Measurements from ENCODE around the gene RAP1A. TPM values are rescaled to one million over a fixed set of nuclear protein-coding genes. Genes with fewer than 3 reads are reported as not detected.
"Not testable (repeated sequence)": the region's sequence is repeated elsewhere in the genome, so short reads cannot be mapped to it uniquely, and the experiment has no call there.

The RAP1A gene
- polyA plus RNA-seq, 4 donors, result 62.8 to 87.1 (median 72.1) TPM

DNA sequence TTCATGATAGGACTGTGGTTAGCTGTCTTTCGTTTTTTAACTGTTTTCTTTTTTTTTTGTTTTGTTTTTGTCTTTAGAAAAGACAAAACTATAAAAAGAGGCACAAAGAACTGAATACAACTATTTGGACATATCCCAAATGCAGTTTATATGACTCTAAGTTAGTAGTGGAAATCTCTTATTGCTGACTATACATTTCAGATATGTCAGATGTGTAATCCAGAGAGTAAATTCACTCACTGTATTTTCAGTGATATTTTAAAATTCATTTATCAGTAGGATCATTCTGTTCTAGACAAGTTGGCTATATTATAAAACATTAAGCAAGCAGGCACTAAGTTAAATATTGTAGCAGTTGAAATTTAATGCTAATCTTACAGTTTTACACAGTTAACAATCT, 5.7 kb downstream of the RAP1A start:
- no peak for DNase-seq (ENCODE audit: low read depth in 4 of 4, low spot score in 2 of 4)

DNA sequence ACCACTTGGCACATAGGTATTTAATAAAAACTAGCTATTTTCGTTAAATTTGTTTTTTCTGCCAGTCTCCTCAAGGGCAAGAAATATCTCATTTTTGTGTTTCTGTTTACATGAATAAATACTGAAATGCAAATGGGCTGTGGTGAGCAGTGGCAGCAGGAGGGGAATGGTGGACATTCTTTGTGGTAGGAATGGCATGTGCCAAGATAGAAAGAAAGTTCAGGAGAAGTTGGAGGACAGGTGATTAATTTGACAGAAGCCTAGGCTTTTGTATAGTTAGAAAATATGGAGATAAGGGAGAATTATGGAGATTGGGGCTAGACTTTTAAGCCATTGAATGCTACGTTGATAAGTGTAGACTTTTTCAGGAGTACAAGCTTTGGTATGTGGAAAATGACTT, 8.6 kb downstream of the RAP1A start:
- DNase-seq (ENCODE audit: low read depth in 4 of 4, low spot score in 2 of 4), result no peak

DNA sequence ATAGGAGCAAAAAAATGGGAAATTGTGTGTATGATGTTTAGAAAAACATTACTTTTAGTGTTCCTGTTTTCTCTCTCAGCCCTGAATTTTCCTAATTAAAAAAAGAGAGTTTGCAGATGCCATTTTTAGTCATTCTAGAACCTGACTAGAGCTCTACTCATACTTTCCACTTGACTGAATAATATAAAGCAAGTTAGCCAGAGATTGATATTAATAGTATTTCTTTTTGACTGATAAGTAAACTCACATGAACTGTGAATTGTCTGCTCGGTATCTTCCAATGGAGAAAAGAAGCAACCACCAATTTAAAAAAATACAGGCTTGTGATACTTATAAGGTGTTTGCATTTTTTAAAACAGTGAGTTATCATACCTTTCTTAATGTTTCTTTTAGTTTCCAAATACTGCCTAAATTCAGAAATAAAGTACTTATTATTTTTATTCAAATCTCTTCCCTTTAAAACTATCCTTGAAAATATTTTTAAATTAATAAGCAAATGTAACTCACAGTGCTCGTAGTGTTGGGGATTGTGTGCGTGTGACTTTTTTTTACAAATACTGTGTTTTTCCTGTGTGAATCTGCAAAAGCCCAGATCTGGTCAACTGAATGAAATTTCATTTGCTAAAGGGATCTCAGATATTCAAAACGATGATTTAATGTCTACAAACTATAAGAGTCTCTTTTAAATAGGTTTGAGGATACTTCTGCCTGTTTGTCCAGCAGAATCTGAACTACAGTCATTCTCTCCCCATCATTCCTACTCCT, 9.8 kb downstream of the RAP1A start:
- no peak for DNase-seq (ENCODE audit: low read depth in 4 of 4, low spot score in 2 of 4)

DNA sequence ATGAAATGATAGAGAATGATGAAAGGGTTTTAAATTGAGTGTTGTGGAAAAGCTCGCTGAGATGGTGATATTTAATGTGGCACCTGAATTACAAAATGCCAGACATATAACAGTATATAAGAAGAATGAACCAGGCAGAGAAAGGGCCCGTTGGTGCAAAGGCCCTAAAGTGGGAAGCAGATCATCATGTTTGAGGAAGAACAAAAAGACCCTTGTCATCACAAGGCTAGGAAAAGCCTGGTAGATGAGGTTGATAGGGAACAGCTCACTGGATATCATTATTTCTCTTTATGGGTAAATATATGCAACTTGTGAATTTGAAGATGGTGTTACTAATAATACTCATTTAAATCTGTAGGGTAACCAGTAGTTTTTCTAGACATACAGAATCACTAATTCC, 11.0 kb downstream of the RAP1A start:
- no peak for DNase-seq (ENCODE audit: low read depth in 4 of 4, low spot score in 2 of 4)

DNA sequence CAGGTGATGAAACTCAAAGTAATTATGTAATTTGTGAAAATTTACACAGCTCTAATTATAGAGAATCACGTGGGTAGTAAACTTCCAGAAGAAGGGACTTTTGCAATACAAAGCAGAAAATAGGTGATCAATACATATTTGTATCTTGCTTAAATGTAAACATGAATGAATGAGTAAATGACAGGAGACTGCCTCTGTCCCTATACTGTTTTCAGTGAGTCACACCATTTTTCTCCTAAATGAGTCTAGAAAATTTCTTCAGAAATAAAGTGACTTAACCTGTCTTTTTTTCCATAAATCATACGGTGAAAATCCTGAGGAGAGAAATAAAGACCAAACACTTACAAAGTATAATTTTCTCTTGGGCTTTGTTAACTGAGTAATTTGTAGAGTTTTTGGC, 11.9 kb downstream of the RAP1A start:
- DNase-seq (ENCODE audit: low read depth in 4 of 4, low spot score in 2 of 4), result no peak

DNA sequence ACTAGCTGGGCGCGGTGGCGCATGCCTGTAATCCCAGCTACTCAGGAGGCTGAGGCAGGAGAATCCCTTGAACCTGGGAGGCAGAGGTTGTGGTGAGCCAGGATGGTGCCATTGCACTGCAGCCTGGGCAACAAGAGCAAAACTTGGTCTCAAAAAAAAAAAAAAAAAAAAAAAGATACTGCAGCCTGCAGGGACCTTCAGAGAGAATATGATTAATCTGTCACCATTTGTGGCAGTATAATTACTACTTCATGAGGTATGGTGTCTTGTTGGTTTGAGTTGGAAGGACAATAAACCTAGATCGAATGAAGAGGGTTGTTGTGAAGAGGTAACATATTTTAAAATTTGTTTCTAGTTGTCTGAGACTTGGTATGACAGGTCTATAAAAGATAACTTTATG, 13.2 kb downstream of the RAP1A start:
- DNase-seq (ENCODE audit: low read depth in 4 of 4, low spot score in 2 of 4), result not testable (repeated sequence)

DNA sequence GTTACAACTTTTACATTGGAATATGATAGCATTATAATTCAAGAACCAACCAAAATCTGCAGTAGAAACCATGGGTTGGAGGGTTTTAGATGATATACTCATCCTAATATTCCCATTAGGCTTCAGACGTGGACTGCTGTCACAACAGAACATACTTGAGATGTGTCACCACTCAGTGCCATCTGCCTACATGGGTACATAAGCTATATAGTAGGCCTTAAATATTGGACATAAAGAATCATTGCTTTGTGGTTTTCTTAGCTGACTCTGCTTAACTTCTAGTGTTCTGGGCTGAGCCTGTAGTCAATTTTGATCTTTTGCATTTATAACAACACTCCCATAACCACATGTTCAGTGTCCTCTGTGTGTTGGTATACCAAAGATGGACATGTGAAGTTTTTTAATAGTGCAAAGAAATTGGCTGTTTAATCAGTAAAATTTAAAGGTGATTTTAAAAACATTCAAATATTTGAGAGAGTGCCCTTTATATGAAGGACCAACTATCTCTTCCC, 14.2 kb downstream of the RAP1A start:
- no peak for DNase-seq (ENCODE audit: low read depth in 4 of 4, low spot score in 2 of 4)

DNA sequence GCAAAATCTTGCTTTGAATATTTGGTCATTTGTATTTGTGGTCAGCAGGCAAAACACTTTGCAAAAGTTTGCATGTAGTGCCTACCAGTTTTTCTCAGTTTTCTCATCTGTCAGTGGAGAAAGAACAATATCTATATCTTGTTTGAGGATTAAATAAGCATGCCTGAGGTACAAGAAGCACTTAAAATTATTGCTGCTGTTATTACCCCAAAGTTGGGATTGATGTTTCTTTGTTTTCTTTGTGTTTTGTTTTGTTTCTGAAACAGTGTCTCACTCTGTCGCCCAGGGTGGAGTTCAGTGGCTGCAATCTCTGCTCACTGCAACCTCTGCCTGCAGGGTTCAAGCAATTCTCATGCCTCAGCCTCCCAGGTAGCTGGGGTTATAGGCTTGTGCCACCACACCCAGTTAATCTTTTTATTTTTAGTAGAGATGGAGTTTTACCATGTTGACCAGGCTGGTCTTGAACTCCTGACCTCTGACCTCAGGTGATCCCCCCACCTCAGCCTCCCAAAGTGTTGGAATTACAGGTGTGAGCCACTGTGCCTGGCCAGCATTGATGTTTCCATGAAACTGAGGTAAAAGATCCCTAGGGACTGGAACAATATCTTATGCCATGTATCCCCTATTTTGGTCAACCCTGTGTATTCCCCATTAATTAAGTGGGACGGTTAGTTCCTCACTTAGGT, 15.9 kb downstream of the RAP1A start:
- no peak for DNase-seq (ENCODE audit: low read depth in 4 of 4, low spot score in 2 of 4)

DNA sequence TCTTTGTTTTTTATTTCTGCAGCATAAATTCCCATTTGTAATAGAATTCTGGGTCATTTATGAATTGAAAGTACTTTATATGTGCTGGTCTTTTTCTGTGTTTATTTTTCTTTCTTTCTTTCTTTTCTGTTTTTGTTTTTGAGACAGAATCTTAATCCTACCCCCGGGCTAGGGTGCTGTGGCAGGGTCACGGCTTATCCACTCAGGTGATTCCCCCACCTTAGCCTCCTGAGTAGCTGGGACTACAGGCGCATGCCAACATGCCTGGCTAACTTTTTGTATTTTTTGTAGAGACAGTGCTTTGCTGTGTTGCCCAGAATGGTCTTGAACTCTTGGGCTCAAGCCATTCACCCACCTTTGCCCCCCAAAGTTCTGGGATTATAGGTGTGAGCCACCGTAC, 18.7 kb downstream of the RAP1A start:
- DNase-seq (ENCODE audit: low read depth in 4 of 4, low spot score in 2 of 4), result no peak

DNA sequence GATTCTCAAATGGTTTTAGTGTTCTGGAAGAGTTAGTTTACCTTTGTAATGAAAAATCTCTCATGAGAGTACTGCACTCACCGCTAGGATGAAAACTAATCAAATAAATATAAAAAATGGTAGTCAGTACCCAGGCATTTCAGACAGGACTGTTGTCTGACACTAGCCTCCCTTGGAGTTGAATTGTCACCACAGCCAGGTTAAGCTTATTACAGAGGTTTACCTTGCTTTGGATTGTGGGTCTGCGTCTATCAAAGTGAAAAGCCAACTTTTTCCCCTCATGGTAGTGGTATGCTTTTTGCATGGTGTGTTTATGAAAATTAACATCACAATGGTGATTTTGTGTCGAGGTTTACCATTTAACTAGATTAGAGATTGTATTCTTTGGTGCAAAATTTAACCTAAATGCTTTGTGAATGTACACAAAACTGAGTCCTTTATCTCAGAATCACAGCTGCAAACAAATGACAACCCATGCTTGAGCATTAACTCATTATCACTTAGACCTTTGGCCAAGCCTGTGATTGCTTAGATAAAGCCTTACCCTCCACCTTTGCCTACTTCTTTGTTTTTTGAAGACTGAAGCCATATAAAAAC, 20.1 kb downstream of the RAP1A start:
- no peak for DNase-seq (ENCODE audit: low read depth in 4 of 4, low spot score in 2 of 4)

DNA sequence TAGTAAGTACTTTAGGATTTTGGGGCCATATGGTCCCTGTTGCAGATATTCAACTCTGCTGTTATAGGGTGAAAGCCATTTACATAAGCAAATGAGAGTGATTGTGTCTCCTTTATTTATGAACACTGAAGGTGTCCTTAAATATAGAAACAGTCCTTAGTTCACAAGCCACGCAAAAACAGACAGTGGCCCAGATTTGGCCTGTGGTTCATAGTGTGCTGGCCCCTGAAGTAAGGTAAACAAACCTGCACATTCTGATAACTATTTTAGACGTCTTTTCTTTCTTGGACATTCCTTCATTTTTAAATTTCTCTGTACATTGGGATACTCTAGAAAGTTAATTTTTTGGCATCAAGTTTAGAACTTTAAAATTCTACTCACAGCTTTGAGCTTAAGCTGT, 23.5 kb downstream of the RAP1A start:
- DNase-seq (ENCODE audit: low read depth in 4 of 4, low spot score in 2 of 4), result no peak

DNA sequence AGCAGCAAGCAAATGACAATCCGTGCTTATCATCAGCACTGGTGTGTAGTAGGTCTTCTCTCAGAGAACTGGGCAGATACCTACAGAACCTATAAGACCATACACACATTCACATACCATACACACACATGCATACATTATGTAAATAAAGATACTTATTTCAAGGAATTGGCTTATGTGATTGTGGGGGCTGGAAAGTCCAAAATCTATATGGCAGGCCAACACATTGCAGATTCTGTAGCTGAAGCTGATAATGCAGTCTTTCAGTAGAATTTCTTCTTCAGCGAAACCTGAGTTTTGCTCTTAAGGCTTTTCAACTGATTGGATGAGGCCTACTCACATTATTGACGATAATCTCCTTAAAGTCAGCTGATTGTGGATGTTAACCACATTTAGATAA, 24.1 kb downstream of the RAP1A start:
- no peak for DNase-seq (ENCODE audit: low read depth in 4 of 4, low spot score in 2 of 4)

DNA sequence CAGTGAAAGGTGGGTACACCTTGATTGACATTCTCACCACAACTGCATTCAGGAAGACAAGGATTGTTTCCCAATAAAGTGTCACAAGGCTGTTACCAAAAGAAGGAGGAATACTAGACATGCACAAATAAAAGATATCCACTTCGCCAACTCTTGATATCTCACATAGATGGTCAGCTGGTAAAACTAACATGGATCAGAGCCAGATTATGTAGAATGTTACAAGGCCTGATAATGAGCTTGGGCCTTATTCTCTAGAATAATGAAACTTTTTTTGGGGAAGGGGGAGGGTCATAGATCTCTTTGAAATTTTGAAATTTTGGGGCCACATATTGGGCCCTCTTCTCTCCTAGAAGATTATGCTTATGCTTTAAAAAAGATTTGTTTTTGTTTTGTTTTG, 24.9 kb downstream of the RAP1A start:
- no peak for DNase-seq (ENCODE audit: low read depth in 4 of 4, low spot score in 2 of 4)

DNA sequence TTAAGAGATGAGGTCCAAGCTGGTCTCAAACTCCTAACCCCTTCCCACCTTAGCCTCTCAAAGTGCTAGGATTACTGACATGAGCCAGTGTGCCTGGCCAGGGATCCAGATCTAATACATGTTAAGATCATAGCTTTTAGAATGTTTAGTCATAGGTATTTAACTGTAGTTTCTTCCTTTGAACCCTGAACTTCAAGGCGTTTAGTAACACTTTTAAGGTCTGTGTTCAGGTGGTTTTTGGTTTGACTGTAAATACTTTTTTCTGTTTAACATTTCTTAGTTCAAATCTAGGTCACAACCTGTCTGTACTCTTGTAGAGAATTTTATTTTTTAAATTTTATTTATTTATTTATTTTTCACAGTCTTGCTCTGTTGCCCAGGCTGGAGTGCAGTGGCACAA, 28.1 kb downstream of the RAP1A start:
- no peak for DNase-seq (ENCODE audit: low read depth in 4 of 4, low spot score in 2 of 4)

DNA sequence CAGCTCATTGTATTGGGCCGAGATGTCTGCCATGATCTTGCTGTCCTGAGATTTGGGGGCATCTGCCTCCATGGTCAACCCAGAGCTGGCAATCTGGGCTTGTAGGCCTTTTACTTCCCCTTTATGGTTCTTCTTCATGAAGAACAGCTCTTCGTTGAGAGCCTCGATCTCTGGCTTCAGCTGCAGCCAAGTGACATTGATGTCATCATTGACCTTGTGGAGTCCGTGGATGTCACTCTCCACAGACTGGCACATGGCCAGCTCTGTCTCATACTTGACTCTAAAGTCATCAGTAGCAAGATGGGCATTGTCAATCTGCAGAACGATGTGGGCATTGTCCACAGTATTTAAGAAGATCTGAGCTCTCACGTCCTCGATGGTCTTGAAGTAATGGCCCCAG, 29.2 kb downstream of the RAP1A start:
- DNase-seq (ENCODE audit: low read depth in 4 of 4, low spot score in 2 of 4), result no peak

DNA sequence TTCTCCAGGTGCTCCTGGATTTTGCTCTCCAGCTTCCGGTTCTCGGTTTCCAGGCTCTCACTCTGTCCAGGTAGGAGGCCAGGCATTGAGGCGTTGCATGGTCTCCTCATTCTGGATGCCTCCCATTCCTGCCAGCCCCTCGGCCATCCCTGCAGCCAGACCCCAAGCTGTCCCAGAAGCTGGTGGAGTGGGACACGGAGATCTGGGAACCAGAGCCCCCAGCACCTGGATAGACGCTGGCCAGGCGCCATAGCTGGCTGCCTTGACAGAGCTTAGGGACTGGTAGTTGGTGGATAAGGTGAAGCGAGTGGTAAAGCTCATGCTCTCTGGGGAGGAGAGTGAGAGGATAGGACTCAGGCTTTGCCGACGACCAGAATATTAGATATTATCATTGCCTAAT, 29.6 kb downstream of the RAP1A start:
- DNase-seq (ENCODE audit: low read depth in 4 of 4, low spot score in 2 of 4), result no peak

DNA sequence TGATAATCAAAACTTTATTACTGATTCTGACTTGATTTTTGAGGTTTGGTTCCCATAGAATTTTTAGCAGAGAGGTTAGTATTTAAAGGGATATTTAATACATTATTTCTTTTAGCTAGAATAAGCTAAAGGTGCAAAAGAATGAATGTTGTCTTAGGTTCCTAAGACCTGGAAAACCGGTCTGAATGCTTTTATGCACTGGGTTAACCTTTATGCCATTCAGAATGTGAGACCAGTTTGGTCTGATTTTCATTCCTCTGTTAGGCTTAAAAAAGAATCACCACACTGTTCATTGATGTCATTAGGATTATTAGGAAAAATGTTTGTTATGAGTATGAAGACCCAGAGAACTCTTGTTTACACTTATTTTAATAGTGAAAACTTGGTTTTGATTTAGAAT, 30.1 kb downstream of the RAP1A start:
- peak in 2 of 4 donors; percentile 6 to 28 for DNase-seq (ENCODE audit: low read depth in 4 of 4, low spot score in 2 of 4)

DNA sequence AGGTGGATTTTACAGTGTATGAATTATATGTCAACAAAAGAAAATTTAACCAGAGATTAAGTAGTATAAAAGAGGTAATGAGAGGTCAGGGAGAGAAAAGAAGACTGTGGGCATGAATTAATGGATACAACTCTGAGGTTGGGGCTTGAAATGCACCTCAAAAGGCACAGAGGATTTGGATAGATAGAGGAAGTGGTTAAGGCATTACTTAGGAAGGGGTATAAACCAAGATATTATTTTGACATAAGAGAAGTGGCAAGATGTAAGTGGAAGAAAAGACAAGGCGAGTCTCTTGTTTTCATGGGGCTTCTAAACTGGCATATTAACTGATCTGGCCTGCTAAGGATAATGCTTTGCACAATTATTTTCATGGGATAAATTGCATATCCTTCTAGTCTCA, 34.1 kb downstream of the RAP1A start:
- no peak for DNase-seq (ENCODE audit: low read depth in 4 of 4, low spot score in 2 of 4)

DNA sequence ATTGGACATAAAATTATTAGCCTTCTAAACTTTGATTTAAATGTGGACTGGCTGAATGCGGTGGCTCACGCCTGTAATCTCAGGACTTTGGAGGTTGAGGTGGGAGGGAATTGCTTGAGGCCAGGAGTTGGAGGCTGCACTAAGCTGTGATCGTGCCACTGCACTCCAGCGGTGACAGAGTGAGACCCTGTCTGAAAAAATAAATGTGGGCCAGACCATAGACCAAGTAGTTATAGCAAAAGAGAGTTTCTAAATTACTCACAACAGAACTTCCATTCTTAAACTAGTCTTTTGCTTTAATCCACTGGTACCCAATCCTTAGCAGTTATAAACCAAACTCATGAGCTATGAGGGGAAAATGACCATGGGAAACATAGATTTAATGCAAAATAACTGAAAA, 35.2 kb downstream of the RAP1A start:
- DNase-seq (ENCODE audit: low read depth in 4 of 4, low spot score in 2 of 4), result no peak

DNA sequence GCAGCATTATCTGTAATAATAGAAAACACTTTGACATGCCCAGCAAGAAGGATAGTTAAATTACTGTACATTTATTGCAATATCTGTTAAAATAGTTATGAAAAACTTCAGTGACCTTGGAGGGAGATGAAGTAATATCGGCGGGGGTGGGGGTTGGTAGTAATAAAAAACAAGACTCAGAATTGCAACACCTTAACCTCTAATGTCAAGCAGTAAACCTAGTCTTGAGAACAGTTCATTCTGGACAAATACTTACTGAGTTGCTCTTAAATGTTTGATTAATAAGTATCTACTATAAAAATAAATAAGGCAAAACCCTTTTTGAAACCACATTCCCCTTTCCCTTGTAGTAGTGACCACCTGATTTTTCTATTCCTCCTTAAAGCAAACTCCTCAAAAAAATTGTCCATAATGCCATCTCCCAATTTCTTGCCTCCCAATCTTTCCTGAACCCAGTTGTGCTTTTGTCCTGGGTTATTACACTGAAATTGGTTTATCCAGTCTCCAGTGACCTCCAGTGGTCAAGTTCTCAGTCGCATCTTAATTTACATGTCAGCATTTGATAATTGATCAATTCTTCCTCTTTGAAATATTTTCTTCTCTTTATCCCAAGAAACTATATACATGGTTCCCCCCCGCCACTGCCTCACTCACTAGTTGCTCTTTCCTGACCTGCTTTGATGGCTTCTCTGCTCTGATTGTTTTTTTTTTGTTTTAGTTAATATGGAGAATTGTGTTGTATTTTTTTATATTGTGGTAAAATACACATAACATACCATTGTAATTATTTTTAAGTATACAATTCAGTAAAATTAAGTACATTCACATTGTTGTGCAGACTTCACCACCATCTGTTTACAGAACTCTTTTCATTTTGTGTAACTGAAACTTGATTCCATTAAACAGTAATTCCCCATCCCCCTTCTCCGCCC, 36.8 kb downstream of the RAP1A start:
- DNase-seq (ENCODE audit: low read depth in 4 of 4, low spot score in 2 of 4), result peak in 2 of 4 donors; percentile 31 to 32

DNA sequence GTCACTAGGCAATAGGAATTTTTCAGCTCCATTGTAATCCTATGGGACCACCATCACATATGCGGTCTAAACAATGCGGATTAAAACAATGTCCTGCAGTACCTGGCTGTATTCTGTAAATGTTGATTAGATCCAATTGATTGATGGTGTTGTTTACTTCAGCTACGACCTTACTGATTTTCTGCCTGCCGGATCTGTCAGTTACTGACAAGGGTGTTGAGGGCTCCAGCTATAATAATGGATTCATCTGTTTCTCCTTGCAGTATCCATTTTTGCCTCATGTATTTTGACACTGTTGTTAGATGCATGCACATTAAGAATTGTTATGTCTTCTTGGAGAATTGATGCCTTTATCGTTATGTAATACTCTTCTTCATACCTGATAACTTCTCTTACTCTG, 39.0 kb downstream of the RAP1A start:
- DNase-seq (ENCODE audit: low read depth in 4 of 4, low spot score in 2 of 4), result no peak

All from left renal cortex interstitium (tissue), 4 donors.